HG03039 (cell line): ENCODE data around the gene DDX54.
"Not testable (repeated sequence)": the region's sequence is repeated elsewhere in the genome, so short reads cannot be mapped to it uniquely, and the experiment has no call there.

Experiments used
- ATAC-seq: cut with Tn5 transposase; IDR thresholded peaks from one replicate; pipeline ENCODE4 v1.9.1; 2021; ENCODE audit warnings: mild to moderate bottlenecking, moderate library complexity; ENCODE audit not compliant: unreplicated experiment

DDX54 gene

DNA sequence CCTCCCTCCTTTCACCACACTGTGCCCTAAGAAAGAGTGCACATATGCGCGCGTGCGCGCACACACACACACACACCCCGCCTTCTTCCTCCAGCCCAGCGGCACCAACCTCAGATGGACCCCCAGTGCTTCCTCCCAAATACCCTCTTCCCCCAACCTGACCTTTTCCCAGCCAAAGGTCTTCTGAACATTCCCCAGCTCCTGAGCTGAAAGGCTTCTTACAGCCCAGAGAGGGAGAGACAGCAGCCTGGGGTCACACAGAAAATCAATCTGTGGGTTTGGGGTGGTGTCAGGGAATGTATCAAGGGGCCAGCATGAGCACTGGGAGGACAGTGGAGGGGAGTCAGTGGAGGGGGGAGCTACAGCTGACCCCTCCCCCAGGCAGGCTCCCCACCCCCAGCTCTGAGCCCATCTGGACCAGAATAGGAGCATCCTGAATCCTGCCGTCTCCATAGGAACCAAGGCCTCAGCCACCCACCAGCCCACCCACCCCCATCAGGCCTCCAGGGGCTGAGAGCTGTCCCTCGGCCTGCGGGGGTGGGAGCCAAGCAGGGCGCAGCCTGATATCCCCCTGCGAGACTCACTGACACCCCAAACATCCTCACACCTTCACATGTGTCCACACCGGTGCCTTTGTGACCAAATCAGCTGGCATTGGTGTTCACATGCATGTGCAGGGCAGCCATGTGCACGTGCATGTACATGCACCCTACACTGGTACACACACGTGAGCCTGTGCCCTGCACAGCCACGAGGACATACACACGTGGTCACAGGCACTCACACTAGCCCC lies 55.4 kb downstream of the DDX54 start:
- ATAC-seq = no peak

DNA sequence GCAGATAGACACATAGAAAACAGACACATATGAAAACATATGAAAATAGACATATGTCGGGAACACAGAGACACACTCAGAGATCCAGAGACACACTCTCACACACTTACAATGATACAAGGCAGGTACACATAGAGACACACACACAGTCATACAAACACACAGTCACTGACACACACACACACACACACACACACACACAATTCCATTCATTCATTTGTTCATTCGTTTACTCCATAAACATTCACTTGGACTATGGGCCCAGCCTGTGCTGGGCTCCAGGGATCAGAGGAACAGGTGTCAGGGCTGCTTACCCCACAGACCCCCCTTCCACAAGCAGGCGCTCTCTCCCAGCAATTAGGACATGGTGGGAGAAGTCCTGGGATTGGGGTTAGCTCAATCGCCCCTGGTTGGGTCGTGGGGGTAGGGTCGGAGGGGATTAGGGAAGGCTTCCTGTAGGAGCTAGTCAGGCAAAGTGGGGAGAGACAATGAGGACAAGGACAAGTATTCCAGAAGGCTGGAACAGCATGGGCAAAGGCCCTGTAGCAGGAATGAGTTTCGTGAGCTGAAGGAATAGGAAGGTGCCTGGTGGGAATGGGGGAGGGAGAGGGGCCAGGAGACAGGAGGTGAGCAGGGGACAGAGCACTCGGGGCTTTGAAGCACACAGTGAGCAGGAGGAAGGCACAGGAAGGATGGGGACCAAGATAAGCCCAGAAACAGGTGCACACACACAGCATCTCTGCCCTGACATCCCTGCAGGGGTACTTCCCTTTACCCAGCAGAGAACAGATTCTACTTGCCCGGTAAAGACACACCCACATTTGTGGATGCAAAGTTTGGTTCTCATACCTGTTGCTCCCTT lies 56.2 kb downstream of the DDX54 start:
- no peak for ATAC-seq

DNA sequence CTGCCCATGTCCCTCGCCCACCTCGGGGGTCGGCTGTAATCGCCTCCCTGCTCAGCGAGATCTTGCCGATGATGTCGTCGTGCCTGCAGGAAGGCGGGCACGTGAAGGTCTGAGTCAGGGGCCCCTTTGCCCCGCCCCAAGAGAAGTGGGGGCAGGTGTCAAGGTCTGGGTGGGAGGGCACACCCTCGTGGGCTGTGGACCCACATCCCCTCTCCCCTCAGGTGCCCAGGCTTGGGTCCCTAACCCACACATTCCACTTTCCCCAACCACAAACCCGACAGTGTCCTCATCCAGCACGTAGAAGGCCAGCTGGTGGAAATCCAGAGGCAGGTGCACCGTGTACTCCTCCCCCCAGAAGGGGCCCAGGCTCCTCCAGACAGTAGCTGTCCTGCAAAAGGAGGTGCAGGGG lies 57.5 kb downstream of the DDX54 start:
- ATAC-seq = no peak

DNA sequence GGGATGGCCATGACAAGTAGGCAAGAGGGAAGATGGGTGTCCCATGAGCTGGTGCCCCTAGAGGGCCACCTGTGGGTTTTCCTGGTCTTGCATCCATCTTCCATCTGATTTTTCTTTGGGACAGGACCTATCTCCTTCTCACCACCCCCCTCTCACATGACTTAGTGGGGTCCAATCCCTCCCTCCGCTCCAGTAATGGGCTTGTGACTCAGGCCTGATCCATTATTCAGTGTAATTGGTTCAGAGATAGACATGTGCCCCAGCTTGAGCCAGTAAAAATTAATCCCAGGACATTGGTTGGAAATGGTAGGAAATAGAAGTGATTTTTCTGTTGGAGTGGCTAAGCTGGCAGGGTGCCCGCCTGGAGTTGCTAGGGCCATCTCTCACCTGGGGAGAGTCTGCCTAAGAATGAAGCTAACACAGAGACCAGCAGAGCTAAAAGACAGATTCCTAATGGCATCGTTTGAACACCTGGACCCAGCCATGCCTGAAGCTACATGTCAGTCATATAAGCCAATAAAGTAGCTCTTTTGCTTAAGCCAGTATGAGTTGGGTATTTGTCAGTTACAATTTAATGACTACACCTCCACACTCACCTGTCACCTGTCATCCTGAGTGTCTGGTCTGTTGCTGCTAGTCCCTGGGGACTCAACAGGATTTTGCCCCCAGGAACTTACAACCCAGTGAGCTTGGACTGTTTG lies 64.5 kb downstream of the DDX54 start:
- no peak for ATAC-seq

DNA sequence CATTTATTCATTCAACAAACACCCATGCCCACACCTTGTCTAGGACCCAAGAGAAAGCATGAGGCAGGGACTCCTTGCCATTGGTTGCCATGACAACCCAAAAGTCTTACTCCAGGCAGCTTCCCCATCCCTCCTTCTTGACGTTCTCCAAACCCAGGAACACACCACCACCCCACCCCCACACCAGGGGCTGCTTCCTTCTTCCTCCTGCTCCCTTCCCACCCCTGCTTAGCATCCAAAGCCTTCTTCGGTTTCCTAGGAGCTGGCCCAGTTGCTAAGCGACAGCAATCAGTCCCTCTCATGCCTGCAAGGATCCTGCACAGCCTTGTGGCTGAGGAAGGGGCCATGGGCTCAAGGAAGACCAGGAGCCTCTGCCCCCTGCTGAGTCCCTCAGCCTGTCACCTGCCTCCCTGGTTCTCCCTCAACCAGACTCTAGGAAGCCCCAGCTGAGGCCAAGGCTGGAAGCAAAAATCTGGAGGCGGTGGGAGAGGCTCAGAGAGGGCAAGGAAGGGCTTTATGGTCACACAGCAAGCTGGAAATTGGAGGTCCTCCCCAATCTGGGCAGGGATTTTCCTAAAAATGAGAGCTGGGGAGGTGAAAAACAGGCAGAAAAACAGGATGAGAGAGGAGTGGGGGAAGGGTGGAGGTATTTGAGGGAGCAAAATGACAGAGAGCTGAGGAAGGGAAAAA lies 65.2 kb downstream of the DDX54 start:
- no peak for ATAC-seq

DNA sequence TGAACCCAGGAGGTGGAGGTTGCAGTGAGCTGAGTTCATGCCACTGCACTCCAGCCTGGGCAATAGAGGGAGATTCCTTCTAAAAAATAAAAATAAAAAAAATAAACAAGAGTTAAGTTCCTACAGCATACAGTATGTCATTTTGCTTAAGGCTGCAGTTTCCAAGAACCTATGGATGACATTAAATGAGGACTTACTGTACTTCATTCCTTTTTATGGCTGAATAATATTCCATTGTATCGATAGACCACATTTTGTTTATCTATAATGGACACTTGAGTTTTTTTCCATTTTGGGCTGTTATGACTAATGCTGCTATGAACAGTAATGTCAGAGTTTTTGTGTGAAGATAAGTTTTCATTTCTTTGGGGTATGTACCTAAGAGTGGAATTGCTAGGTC lies 67.1 kb downstream of the DDX54 start:
- ATAC-seq = no peak

DNA sequence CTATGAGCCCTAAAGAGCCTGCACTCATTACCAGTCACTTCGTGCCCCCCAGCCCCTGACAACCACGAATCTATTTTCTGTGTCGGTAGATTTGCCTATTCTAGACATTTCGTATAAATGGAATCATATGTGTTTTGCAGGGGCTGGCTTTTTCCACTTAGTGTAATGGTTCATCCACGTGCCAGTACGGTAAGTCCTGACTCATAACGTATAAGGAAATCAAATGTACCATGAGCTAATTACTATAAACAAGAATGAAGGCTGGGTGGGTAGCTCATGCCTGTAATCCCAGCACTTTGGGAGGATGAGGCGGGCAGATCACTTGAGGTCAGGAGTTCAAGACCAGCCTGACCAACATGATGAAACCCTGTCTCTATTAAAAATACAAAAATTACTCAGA lies 67.6 kb downstream of the DDX54 start:
- not testable (repeated sequence) for ATAC-seq

DNA sequence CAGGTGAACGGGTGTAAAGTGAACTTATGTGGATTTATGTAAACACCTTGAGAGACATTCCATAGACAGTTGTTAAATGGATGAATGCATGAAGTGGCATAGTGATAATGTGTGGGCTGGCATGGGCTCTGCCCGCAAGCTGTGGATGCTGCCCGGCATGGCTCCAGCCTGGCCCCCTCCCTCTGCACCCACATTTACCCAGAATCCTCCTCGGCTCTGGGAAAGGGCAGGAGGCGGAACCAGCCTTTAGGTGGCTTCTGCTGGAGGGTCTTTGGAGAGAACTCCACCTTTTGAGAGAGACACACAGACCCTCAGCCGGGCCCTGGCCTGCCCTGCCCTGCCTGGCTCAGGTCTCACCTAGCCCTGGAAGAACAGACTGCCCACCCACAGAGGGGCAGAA lies 68.4 kb downstream of the DDX54 start:
- no peak for ATAC-seq

DNA sequence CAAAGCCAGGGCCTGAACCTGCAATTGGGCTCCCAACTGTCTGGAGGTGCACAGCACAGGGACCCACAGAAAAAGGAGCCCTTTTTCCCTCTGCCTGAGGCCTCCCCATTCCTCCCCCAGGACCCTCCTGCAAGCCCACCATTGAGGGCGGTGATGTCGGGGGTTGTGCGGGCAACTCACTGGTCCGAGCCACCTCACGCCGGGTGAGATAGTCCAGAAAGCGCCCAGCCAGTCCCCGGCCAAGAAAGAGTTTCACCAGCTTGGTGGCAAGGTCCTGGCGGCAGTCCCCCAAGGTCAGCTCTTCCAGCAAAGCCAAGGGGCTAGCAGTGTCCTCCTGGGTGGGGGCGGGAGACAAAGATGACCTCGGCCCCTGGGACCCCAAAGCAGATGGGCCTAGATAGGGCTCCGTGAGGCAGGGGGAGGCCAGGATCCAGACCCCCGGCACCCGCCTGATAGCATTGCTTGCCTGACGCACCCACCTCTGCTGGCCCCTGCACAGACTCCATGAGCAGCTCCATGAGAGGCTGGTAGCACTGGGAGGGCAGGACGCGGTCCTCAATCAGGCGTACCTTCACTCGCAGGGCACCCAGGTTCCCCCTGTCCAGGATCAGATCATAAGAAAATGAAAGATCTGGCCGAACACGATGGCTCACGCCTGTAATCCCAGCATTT lies 69.7 kb downstream of the DDX54 start:
- ATAC-seq = no peak

DNA sequence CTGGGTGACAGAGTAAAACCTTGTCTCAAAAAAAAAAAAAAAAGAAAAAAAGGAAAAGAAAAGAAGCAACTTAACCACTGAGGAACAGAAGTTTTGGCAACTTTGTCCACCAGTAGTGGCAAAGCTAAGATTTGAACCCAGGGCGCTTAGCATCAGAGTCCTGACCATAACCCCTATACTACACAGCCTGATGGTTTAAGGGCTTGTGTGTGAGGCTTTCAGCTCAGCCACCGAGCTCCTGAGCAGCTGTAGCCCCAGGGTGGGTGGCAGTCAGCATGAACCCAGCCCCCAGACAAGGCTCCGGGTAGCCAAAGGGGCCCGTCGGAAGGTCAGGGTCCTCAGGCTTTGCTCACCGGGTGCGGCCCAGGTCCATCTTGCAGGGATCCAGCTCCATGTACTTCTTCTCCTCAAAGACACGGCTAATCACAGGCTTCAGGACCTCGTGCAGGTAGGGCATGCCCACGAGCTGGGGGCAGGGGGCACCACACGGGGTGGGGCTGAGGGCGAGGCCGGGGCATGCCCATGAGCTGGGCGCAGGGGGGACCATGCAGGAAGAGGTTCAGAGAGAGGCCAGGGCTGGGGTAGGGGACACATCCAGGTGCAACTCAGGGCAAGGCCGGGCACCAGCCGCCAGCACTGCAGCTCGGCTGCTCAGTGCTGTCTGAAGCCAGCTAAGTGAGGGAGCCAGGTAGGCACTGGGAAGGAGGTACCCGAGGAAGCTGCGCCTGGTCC lies 70.7 kb downstream of the DDX54 start:
- no peak for ATAC-seq

DNA sequence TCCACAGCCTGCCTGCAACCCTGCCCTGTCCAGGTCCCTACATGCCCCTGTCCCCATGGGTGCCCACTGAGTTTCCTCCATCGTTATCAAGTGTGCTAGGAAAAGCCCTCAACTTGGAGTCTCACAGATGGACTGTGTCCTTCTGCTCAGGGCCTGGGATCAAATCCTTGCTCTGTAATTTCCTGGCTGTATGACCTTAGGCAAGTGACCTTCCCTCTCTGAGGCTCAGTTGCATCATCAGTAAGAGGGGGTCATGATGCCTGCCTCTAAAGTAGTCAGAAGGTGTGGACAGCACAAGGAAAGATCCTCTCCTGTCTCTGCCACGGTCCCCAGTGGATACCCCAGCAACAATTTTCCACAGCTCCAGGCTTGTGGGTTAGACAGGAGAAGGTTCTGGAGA lies 71.9 kb downstream of the DDX54 start:
- ATAC-seq = no peak

DNA sequence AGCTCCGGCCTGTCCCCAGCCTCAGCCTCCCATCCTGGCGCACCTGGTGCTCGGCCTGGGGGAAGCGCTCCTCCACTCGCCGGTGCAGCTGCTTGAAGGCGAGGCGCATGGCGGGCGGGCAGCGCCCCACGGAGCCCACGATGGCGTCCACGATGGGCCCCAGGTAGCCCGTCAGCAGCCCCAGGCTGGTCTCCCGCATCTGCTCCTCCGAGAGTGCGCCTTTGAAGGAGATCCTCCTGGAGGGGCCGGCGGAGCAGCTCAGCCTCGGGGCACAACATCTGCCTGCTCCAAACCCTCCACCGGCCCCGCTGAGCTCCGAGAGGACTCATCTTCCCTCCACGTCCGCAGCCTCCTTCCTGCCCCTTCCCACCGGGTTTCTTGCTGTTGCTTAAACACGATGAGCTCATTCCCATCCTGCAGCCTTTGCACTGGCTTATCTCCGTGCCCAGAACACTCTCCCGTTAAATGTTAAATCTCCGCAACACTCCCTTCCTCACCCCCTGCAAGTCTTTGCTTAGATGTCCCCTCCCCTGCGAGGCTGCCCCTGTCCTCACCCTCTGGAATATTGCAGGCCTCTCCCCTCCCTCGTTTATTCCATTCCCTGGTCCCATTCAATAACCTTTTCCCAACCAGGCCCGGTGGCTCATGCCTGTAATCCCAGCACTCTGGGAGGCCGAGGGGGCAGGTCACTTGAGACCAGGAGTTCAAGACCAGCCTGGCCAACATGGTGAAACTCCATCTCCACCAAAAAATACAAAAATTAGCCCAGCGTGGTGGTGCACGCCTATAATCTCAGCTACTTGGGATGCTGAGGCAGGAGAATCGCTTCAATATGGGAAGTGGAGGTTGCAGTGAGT lies 73.0 kb downstream of the DDX54 start:
- ATAC-seq = no peak

DNA sequence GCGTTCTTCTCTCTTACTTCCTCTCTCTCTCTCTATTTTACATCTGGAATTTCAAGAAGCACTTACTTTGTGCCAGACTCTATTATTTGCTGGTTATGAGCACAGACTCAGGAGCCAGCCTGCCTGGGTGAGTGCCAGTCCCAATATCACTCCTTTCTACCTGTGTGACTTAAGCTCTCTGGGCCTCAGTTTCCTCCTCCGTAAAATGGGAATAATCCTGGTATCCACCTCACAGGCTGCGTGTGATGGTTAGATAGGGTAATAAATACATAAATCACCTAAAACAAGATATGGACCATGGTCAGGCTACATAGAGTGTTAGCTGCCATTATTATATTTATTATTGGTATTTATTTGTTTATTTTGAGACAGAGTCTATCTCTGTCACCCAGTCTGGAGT lies 74.0 kb downstream of the DDX54 start:
- no peak for ATAC-seq

DNA sequence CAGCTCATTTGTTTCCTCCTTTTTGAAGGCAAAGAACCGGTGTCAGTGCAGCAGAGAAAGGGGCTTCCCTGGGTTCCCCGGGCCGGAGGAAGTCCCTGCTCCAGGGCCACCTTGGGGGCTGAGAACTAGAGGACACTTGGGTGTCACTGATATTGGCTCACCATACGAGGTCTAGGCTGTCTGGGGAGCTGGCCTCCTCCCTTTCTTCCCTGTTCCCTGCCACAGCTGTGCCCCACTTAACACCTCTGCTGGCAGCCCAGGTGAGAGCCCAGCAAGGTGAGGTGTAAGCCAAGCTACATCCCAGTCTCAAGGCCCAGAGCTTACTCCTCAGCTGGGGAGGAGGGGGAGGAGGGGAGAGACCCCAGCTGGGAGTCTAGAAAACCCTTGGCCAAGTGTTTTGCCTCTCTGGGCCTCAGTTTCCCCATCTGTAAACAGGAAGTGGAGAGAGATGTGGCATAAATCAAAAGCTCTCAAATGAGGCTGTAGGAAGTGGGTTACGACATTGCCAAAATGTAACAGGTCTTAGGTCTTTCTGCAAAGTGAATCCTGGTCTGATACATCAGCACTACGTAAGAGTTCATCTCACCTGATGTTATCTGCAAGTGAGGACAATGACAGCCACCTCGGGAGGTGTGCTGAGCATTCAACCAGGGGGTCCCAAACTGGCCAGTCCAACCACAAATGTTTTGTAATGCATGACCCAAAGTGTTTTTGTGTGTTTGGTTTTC lies 75.2 kb downstream of the DDX54 start:
- ATAC-seq = no peak

DNA sequence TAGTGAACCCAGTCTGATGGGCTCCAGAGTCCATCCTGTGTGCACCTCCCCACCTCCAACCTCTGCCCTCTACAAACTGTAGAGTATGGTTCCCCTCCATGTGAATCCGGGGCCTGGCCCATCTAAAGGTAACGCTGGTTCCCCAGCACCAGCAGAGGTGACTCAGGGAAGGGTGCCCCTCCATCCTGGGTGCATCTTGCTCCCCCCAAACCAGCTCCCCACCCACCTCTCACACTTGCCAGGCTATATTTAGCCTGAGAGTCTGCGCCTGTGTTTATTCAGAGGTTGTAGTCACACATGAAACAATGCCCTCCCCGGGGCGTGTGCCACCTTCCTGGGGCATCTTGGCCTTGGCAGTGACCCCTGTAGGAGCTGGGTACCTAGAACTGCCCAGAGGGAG lies 75.9 kb downstream of the DDX54 start:
- ATAC-seq = no peak

DNA sequence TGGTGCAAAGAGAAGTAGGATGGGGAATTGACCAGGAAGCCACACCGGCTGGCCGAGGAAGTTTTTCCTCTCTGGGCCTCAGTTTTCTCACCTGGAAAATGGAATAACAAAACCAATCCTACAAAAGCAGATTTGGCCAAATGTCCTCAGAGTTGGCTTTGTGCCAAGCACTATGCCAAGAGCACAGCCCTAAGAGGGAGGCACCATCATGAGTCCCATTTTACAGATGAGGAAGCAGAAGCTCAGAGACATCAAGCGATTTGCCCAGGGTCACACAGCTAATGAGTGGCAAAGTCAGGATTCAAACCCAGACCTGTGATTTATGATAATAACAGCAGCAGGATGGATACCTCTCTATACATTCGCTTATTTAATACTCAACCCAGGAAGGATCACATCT lies 77.0 kb downstream of the DDX54 start:
- no peak for ATAC-seq
